IMR-90 (cell line): ENCODE data around the gene ZNF609. TPM values are rescaled to one million over a fixed set of nuclear protein-coding genes. Genes with fewer than 3 reads are reported as not detected.

ENCODE experiments used
- ATAC-seq: fragments of 200-7000 bp; cut with Tn5 transposase; 2 replicates; pipeline ENCODE4 v1.9.1; 2020; ENCODE audit warnings: low read depth, mild to moderate bottlenecking, moderate library complexity
- BruUV-seq: library from RNA; stranded (reverse); fragments of 400-500 nt; replicated peaks from 2 replicates; lab custom pipeline; 2021; lab: Mats Ljungman, UMichigan
- CTCF ChIA-PET: fragments of 300-600 bp; formaldehyde crosslinking; extraction: SDS; loops from one replicate; lab custom pipeline; 2021; ENCODE audit warnings: antibody characterized with exemption; lab: Yijun Ruan, JAX
- POLR2A ChIA-PET: fragments of 300-600 bp; sonication (Branson Sonifier 250); formaldehyde crosslinking; loops from one replicate; lab custom pipeline; 2022; ENCODE audit warnings: antibody characterized with exemption; ENCODE audit not compliant: unreplicated experiment; lab: Charles Lee
- DNase-seq: peaks from one replicate; pipeline ENCODE4 v3.0.0; 2013
- H2AFZ ChIP-seq: replicated peaks from 2 replicates; pipeline ENCODE3; 2013; ENCODE audit warnings: low read length, mild to moderate bottlenecking; ENCODE audit not compliant: poor library complexity
- H2AK5ac ChIP-seq: 2 replicates; pipeline ENCODE4 v1.6.1; 2013; ENCODE audit warnings: low read depth, low read length, inconsistent platforms
- H2AK9ac ChIP-seq: replicated peaks from 2 replicates; pipeline ENCODE3; 2013; ENCODE audit warnings: mild to moderate bottlenecking, low read depth, low read length, moderate library complexity; ENCODE audit not compliant: poor library complexity
- H2BK120ac ChIP-seq: 2 replicates; pipeline ENCODE4 v1.6.1; 2013; ENCODE audit warnings: low read depth, low read length, inconsistent platforms
- H2BK15ac ChIP-seq: 3 replicates; pipeline ENCODE4 v1.6.1; 2013; ENCODE audit warnings: low read depth, low read length, inconsistent platforms
- H2BK20ac ChIP-seq: 2 replicates; pipeline ENCODE4 v1.6.1; 2013; ENCODE audit warnings: low read depth, mild to moderate bottlenecking, inconsistent platforms, low read length, moderate library complexity
- H2BK5ac ChIP-seq: 2 replicates; pipeline ENCODE4 v1.6.1; 2013; ENCODE audit warnings: mild to moderate bottlenecking, low read depth, low read length, inconsistent platforms; ENCODE audit not compliant: poor library complexity, severe bottlenecking
- H3K14ac ChIP-seq: replicated peaks from 2 replicates; pipeline ENCODE4 v1.6.1; 2013; ENCODE audit warnings: low read depth, low read length, inconsistent platforms
- H3K18ac ChIP-seq: 2 replicates; pipeline ENCODE4 v1.6.1; 2013; ENCODE audit warnings: low read depth, low read length, control low read depth
- H3K23ac ChIP-seq: 2 replicates; pipeline ENCODE4 v1.6.1; 2013; ENCODE audit warnings: low read depth, low read length, inconsistent platforms
- H3K27ac ChIP-seq: 2 replicates; pipeline ENCODE4 v1.5.1; 2013; ENCODE audit warnings: mild to moderate bottlenecking, control low read depth, low read length; ENCODE audit not compliant: insufficient read depth
- H3K27me3 ChIP-seq: 2 replicates; pipeline ENCODE4 v1.6.1; 2013; ENCODE audit warnings: low read length; ENCODE audit not compliant: control insufficient read depth, insufficient read depth
- H3K36me3 ChIP-seq: 2 replicates; pipeline ENCODE4 v1.6.1; 2013; ENCODE audit warnings: low read length, mixed read lengths; ENCODE audit not compliant: control insufficient read depth, insufficient read depth
- H3K4ac ChIP-seq: 2 replicates; pipeline ENCODE4 v1.6.1; 2013; ENCODE audit warnings: low read depth, low read length, inconsistent platforms
- H3K4me1 ChIP-seq: 2 replicates; pipeline ENCODE4 v1.6.1; 2013; ENCODE audit warnings: low read length, mixed read lengths; ENCODE audit not compliant: control insufficient read depth, insufficient read depth
- H3K4me2 ChIP-seq: 2 replicates; pipeline ENCODE4 v1.6.1; 2013; ENCODE audit warnings: low read depth, mild to moderate bottlenecking, control low read depth, low read length, moderate library complexity
- H3K4me3 ChIP-seq: 2 replicates; pipeline ENCODE4 v1.5.1; 2013; ENCODE audit warnings: low read depth, mild to moderate bottlenecking, control low read depth, low read length, moderate library complexity; ENCODE audit not compliant: insufficient read depth
- H3K56ac ChIP-seq: 2 replicates; pipeline ENCODE4 v1.6.1; 2013; ENCODE audit warnings: low read length, inconsistent platforms; ENCODE audit not compliant: insufficient read depth; ENCODE audit errors: extremely low read depth
- H3K79me1 ChIP-seq, 2 experiments: 2 replicates each; pipeline ENCODE4 v1.6.1; 2013; ENCODE audit warnings: low read length in 2 of 2, inconsistent platforms in 1 of 2, low read depth in 1 of 2
- H3K9ac ChIP-seq: 2 replicates; pipeline ENCODE4 v1.6.1; 2013; ENCODE audit warnings: low read depth, low read length, control low read depth
- H3K9me1 ChIP-seq: 2 replicates; pipeline ENCODE4 v1.6.1; 2013; ENCODE audit warnings: low read length, inconsistent platforms; ENCODE audit not compliant: insufficient read depth
- H3K9me3 ChIP-seq: 2 replicates; pipeline ENCODE4 v1.6.1; 2013; ENCODE audit warnings: low read length; ENCODE audit not compliant: control insufficient read depth, insufficient read depth
- H4K20me1 ChIP-seq: 2 replicates; pipeline ENCODE4 v1.6.1; 2013; ENCODE audit warnings: low read length, inconsistent platforms; ENCODE audit not compliant: insufficient read depth
- H4K5ac ChIP-seq: 2 replicates; pipeline ENCODE4 v1.6.1; 2013; ENCODE audit warnings: mild to moderate bottlenecking, low read depth, low read length, control low read depth
- H4K8ac ChIP-seq, 2 experiments: 2 replicates each; pipeline ENCODE4 v1.6.1; 2013; ENCODE audit warnings: low read depth in 2 of 2, low read length in 2 of 2, control low read depth in 1 of 2, inconsistent platforms in 1 of 2
- H4K91ac ChIP-seq: 2 replicates; pipeline ENCODE4 v1.6.1; 2013; ENCODE audit warnings: low read depth, low read length, inconsistent platforms; ENCODE audit not compliant: insufficient read depth
- BHLHE40 ChIP-seq: fragments of 150-350 bp; IDR thresholded peaks from 2 replicates; pipeline ENCODE4 v1.6.1; 2016; ENCODE audit warnings: mild to moderate bottlenecking, low read depth, low read length
- CEBPB ChIP-seq: IDR thresholded peaks from 2 replicates; pipeline ENCODE4 v1.6.1; 2012; ENCODE audit warnings: low read depth, low read length, improper control_type of control experiment
- CHD1 ChIP-seq: IDR thresholded peaks from 2 replicates; pipeline ENCODE4 v1.6.1; 2012; ENCODE audit warnings: low read depth, low read length, improper control_type of control experiment
- FOS ChIP-seq: fragments of 150-350 bp; IDR thresholded peaks from 2 replicates; pipeline ENCODE4 v1.6.1; 2016; ENCODE audit warnings: low read depth, low read length
- MAFK ChIP-seq: IDR thresholded peaks from 2 replicates; pipeline ENCODE4 v1.6.1; 2012; ENCODE audit warnings: low read depth, low read length, improper control_type of control experiment
- MAZ ChIP-seq: IDR thresholded peaks from 2 replicates; pipeline ENCODE4 v1.6.1; 2012; ENCODE audit warnings: low read depth, mild to moderate bottlenecking, low read length, improper control_type of control experiment, moderate library complexity, borderline replicate concordance
- MXI1 ChIP-seq: IDR thresholded peaks from 2 replicates; pipeline ENCODE4 v1.6.1; 2012; ENCODE audit warnings: low read depth, mild to moderate bottlenecking, low read length, moderate library complexity, borderline replicate concordance
- NFE2L2 ChIP-seq: fragments of 150-350 bp; IDR thresholded peaks from 2 replicates; pipeline ENCODE4 v1.6.1; 2016; ENCODE audit warnings: low read depth, mild to moderate bottlenecking, low read length
- POLR2A ChIP-seq: IDR thresholded peaks from 2 replicates; pipeline ENCODE4 v1.6.1; 2012; ENCODE audit warnings: mild to moderate bottlenecking, low read depth, low read length
- RAD21 ChIP-seq: IDR thresholded peaks from 2 replicates; pipeline ENCODE4 v1.6.1; 2012; ENCODE audit warnings: low read length, improper control_type of control experiment
- RCOR1 ChIP-seq: IDR thresholded peaks from 2 replicates; pipeline ENCODE4 v1.6.1; 2012; ENCODE audit warnings: mild to moderate bottlenecking, low read length, improper control_type of control experiment; ENCODE audit not compliant: insufficient replicate concordance
- RFX5 ChIP-seq: IDR thresholded peaks from 2 replicates; pipeline ENCODE4 v1.8.0; 2012; ENCODE audit warnings: low read depth, mild to moderate bottlenecking, low read length, moderate library complexity
- SMC3 ChIP-seq: fragments of 150-350 bp; IDR thresholded peaks from 2 replicates; pipeline ENCODE4 v1.6.1; 2016; ENCODE audit warnings: low read depth, mild to moderate bottlenecking, antibody characterized with exemption, low read length, moderate library complexity
- USF2 ChIP-seq: fragments of 150-350 bp; IDR thresholded peaks from 2 replicates; pipeline ENCODE4 v1.6.1; 2017; ENCODE audit warnings: mild to moderate bottlenecking, antibody characterized with exemption, low read length, low read depth
- WGBS, 2 experiments: methylation state at CpG; one replicate each; pipeline versions ENCODE4 v1.1.5 to v1.1.7; 2013; ENCODE audit warnings: missing lambda C conversion rate in 2 of 2; ENCODE audit not compliant: insufficient read length in 1 of 2; ENCODE audit errors: extremely low coverage in 2 of 2; 5-methylcytosine and 5-hydroxymethylcytosine counted together
- dilution Hi-C: fragments of 300-500 bp; cut with HindIII; formaldehyde crosslinking; loops from one replicate; pipeline ENCODE4 v1.14.3; 2018; ENCODE audit warnings: low sequenced_read_pairs; ENCODE audit not compliant: unreplicated experiment
- in situ Hi-C: fragments of 300-500 bp; cut with MboI; formaldehyde crosslinking; loops from 3 replicates; pipeline ENCODE4 v1.14.3; 2019; ENCODE audit warnings: low sequenced_read_pairs, inconsistent platforms, mixed read lengths
- intact Hi-C: fragments of 100-400 bp; cut with micrococcal nuclease; formaldehyde crosslinking; loops from 2 replicates; pipeline ENCODE4 v1.10.0; 2022
- polyA plus RNA-seq, 3 experiments: library from polyadenylated mRNA; depleted of rRNA; stranded (reverse); fragments of >200 nt; gene quantifications; 2 replicates each; pipeline ENCODE4 v1.2.3, GENCODE V29; 2012; ENCODE audit warnings: low replicate concordance in 1 of 3
- total RNA-seq: library from RNA; depleted of rRNA; stranded (reverse); fragments of >200 nt; gene quantifications from 2 replicates; pipeline ENCODE4 v1.2.3, GENCODE V29; 2012
- TF ChIP-seq, protein P1 (sequence below): conservative IDR thresholded peaks from 2 replicates; pipeline ENCODE4 v1.5.1; 2012; ENCODE audit warnings: mild to moderate bottlenecking, low read depth, low read length, improper control_type of control experiment

The ZNF609 gene
- total and polyA plus RNA-seq, 2 of the 4 experiments (the other 2 are of a cell fraction), result 10.4 to 12.5 TPM

DNA sequence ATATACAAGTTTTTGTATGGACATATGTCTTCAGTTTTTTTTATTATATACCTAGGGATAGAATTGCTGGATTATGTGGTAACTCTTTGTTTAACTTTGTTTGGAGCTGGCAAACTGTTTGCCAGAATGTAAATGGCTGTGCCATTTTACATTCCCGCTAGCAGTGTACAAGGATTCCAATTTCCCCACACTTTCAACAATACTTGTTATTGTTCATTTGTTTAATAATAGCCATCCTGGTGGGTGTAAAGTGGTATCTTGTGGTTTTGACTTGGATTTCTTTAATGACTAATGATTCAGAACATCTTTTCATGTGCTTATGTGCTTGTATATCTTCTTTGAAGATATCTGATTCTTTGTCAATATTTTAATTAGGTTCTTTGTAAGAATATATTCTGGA is 64.4 kb downstream of the ZNF609 start:
- Histone ChIP-seq H3K14ac (no peak overlapping the region), H2BK20ac (no peak overlapping the region), H3K4me1 (peaks cover 15% of the 10 kb centered on the region), H4K91ac (no peak overlapping the region), H2AK9ac (no peak overlapping the region), H3K9ac (no peak overlapping the region), H3K27ac (no peak overlapping the region), H3K79me1 (peaks cover 32 to 74% of the 10 kb centered on the region in 2 experiments), H2BK15ac (no peak overlapping the region), H2BK5ac (no peak overlapping the region), H4K8ac (no peak overlapping the region), H2BK120ac (no peak overlapping the region), H2AFZ (no peak overlapping the region), H3K9me3 (no peaks in the 10 kb centered on the region), H3K4ac (no peak overlapping the region), H3K56ac (no peak overlapping the region), H3K23ac (no peak overlapping the region), H4K20me1 (peaks cover 67% of the 10 kb centered on the region), H2AK5ac (no peak overlapping the region), H4K5ac (no peak overlapping the region), H3K4me2 (no peak overlapping the region), H3K27me3 (no peaks in the 10 kb centered on the region), H3K18ac (no peak overlapping the region), H3K9me1 (peaks cover 25% of the 10 kb centered on the region), H3K4me3 (no peak overlapping the region), H3K36me3 (peaks cover 8% of the 10 kb centered on the region)
- CTCF ChIA-PET, result no interaction called here
- intact Hi-C loops (no loop called here), in situ Hi-C loops (no loop called here), dilution Hi-C loops (no loop called here)
- DNase-seq (peak; percentile 37), ATAC-seq (no peak)
- WGBS, 2 experiments, result no CpG with 5 or more reads among the region's 1 CpG
- TF ChIP-seq MAFK, result no peak
- no peak for TF ChIP-seq RCOR1
- TF ChIP-seq RFX5, result no peak
- no peak for TF ChIP-seq POLR2A
- TF ChIP-seq NFE2L2, result no peak
- TF ChIP-seq USF2, result no peak
- TF ChIP-seq BHLHE40, result no peak
- no peak for TF ChIP-seq MXI1
- no peak for TF ChIP-seq FOS
- no peak for TF ChIP-seq RAD21
- no peak for TF ChIP-seq CEBPB
- TF ChIP-seq, protein P1, sequence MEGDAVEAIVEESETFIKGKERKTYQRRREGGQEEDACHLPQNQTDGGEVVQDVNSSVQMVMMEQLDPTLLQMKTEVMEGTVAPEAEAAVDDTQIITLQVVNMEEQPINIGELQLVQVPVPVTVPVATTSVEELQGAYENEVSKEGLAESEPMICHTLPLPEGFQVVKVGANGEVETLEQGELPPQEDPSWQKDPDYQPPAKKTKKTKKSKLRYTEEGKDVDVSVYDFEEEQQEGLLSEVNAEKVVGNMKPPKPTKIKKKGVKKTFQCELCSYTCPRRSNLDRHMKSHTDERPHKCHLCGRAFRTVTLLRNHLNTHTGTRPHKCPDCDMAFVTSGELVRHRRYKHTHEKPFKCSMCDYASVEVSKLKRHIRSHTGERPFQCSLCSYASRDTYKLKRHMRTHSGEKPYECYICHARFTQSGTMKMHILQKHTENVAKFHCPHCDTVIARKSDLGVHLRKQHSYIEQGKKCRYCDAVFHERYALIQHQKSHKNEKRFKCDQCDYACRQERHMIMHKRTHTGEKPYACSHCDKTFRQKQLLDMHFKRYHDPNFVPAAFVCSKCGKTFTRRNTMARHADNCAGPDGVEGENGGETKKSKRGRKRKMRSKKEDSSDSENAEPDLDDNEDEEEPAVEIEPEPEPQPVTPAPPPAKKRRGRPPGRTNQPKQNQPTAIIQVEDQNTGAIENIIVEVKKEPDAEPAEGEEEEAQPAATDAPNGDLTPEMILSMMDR, result no peak
- no peak for TF ChIP-seq SMC3
- no peak for TF ChIP-seq CHD1
- TF ChIP-seq MAZ, result no peak
- POLR2A ChIA-PET, result no interaction called here
- no TSS peak for BruUV-seq
